ENCODE data around the gene PLCH1.

DNA sequence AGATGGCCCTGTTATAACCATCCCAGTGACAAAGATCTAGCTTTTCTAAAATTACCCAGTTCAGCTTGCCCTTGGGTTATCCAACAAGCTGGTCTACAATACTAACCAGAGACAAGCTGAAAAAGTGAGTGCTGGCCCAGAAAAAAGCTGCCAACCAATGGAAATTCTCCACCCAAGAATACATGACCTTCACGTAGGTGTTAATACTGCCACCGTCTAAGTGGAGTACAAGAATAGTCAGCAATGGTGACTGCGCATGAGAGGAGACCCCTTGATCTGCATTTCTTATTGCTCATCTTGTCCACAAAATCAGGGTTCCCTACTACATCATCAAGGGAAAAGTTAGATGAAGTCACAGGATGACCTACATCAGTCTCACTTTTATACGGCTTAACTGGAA, 15.8 kb upstream of the PLCH1 start:
- TF ChIP-seq, protein P1, sequence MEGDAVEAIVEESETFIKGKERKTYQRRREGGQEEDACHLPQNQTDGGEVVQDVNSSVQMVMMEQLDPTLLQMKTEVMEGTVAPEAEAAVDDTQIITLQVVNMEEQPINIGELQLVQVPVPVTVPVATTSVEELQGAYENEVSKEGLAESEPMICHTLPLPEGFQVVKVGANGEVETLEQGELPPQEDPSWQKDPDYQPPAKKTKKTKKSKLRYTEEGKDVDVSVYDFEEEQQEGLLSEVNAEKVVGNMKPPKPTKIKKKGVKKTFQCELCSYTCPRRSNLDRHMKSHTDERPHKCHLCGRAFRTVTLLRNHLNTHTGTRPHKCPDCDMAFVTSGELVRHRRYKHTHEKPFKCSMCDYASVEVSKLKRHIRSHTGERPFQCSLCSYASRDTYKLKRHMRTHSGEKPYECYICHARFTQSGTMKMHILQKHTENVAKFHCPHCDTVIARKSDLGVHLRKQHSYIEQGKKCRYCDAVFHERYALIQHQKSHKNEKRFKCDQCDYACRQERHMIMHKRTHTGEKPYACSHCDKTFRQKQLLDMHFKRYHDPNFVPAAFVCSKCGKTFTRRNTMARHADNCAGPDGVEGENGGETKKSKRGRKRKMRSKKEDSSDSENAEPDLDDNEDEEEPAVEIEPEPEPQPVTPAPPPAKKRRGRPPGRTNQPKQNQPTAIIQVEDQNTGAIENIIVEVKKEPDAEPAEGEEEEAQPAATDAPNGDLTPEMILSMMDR (IDR thresholded peaks at IDR 0.05): no peak
- TF ChIP-seq POLR2A (IDR thresholded peaks at IDR 0.05): no peak

Measured in right lobe of liver (tissue), 4 donors.